Trophoblast cell (in vitro differentiated cells and primary cell): ENCODE measurements around the gene ACTL8.

ENCODE experiments used
- DNase-seq, 2 donors: peaks; one replicate each; pipeline ENCODE4 v3.0.0-alpha.2; 2016
- H2AFZ ChIP-seq: 2 replicates; pipeline ENCODE4 v1.6.1; 2013; ENCODE audit warnings: low read length, moderate library complexity, mild to moderate bottlenecking; ENCODE audit not compliant: insufficient read depth, poor library complexity
- H2AK5ac ChIP-seq: 2 replicates; pipeline ENCODE4 v1.6.1; 2013; ENCODE audit warnings: mild to moderate bottlenecking, low read length
- H2BK120ac ChIP-seq: 2 replicates; pipeline ENCODE4 v1.6.1; 2013; ENCODE audit warnings: low read length, mild to moderate bottlenecking, moderate library complexity; ENCODE audit not compliant: insufficient read depth, poor library complexity
- H2BK12ac ChIP-seq: 2 replicates; pipeline ENCODE4 v1.6.1; 2013; ENCODE audit warnings: mild to moderate bottlenecking, low read length, moderate library complexity
- H2BK5ac ChIP-seq: 2 replicates; pipeline ENCODE4 v1.6.1; 2013; ENCODE audit warnings: low read length, low read depth, moderate library complexity, mild to moderate bottlenecking; ENCODE audit not compliant: poor library complexity
- H3K14ac ChIP-seq: 2 replicates; pipeline ENCODE4 v1.6.1; 2013; ENCODE audit warnings: mild to moderate bottlenecking, low read length
- H3K18ac ChIP-seq: 2 replicates; pipeline ENCODE4 v1.6.1; 2013; ENCODE audit warnings: mild to moderate bottlenecking, low read length
- H3K23ac ChIP-seq: 2 replicates; pipeline ENCODE4 v1.6.1; 2013; ENCODE audit warnings: low read length
- H3K27ac ChIP-seq: 2 replicates; pipeline ENCODE4 v1.5.1; 2013; ENCODE audit warnings: low read depth, mild to moderate bottlenecking, inconsistent platforms, low read length, moderate library complexity
- H3K27me3 ChIP-seq: 2 replicates; pipeline ENCODE4 v1.6.1; 2013; ENCODE audit warnings: inconsistent platforms, mild to moderate bottlenecking, low read length, moderate library complexity; ENCODE audit not compliant: insufficient read depth
- H3K36me3 ChIP-seq, 2 experiments: 1 replicate in 1 of 2; 2 replicates in 1 of 2; pipeline ENCODE4 v1.6.1; 2013; ENCODE audit warnings: low read length in 2 of 2, mild to moderate bottlenecking in 2 of 2, moderate library complexity in 1 of 2; ENCODE audit not compliant: insufficient read depth in 2 of 2, control insufficient read depth in 1 of 2
- H3K4ac ChIP-seq: 2 replicates; pipeline ENCODE4 v1.6.1; 2013; ENCODE audit warnings: low read depth, mild to moderate bottlenecking, low read length, moderate library complexity
- H3K4me1 ChIP-seq, 2 experiments: 1 replicate in 1 of 2; 2 replicates in 1 of 2; pipeline ENCODE4 v1.6.1; 2013; ENCODE audit warnings: low read length in 2 of 2, mild to moderate bottlenecking in 2 of 2, moderate library complexity in 1 of 2; ENCODE audit not compliant: insufficient read depth in 2 of 2, control insufficient read depth in 1 of 2
- H3K4me2 ChIP-seq: 2 replicates; pipeline ENCODE4 v1.6.1; 2013; ENCODE audit warnings: inconsistent platforms, mild to moderate bottlenecking, low read length, moderate library complexity
- H3K4me3 ChIP-seq: 2 replicates; pipeline ENCODE4 v1.5.1; 2013; ENCODE audit warnings: mild to moderate bottlenecking, low read depth, low read length, inconsistent platforms
- H3K79me1 ChIP-seq: one replicate; pipeline ENCODE4 v1.6.1; 2013; ENCODE audit warnings: low read length
- H3K79me2 ChIP-seq: 2 replicates; pipeline ENCODE4 v1.6.1; 2013; ENCODE audit warnings: low read length, mild to moderate bottlenecking; ENCODE audit not compliant: control insufficient read depth, insufficient read depth, poor library complexity
- H3K9ac ChIP-seq: 2 replicates; pipeline ENCODE4 v1.6.1; 2013; ENCODE audit warnings: mild to moderate bottlenecking, low read length
- H3K9me3 ChIP-seq: 2 replicates; pipeline ENCODE4 v1.6.1; 2013; ENCODE audit warnings: low read depth, mild to moderate bottlenecking, control low read depth, inconsistent platforms, low read length; ENCODE audit not compliant: insufficient read depth
- H4K12ac ChIP-seq: 2 replicates; pipeline ENCODE4 v1.6.1; 2013; ENCODE audit warnings: low read depth, mild to moderate bottlenecking, low read length, moderate library complexity
- H4K8ac ChIP-seq: 2 replicates; pipeline ENCODE4 v1.6.1; 2013; ENCODE audit warnings: low read depth, mild to moderate bottlenecking, low read length, moderate library complexity
- H4K91ac ChIP-seq: one replicate; pipeline ENCODE4 v1.6.1; 2013; ENCODE audit warnings: low read depth, mild to moderate bottlenecking, low read length, moderate library complexity
- WGBS: extraction: QIAGEN DNeasy Blood & Tissue Kit; methylation state at CpG from one replicate; pipeline ENCODE4 v1.1.7; 2013; ENCODE audit warnings: missing lambda C conversion rate; ENCODE audit not compliant: insufficient read length, insufficient coverage; ENCODE audit errors: extremely low coverage; 5-methylcytosine and 5-hydroxymethylcytosine counted together

Gene ACTL8

DNA sequence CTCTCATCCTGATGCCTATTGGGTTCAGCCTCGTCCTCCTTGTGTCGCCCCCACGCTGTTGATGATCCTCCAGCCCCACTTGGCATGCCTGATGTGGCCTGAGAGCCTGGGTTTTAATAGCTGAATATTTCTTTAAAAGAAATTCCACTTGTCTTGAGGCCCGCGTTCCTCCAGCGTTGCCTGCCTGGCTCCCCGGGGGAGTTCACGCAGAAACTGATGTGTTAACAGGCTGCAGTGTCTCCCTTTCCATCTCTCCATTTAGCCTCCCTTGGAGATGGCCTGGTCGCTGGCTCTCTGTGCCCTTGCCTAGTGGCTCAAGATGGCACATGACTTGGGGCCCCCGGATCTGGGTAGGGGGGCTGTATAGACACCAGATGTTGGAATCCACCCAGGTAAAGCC, 9.5 kb downstream of the ACTL8 start:
- H2BK120ac ChIP-seq: no peak overlapping the region
- no peaks in the 10 kb centered on the region for H3K79me1 ChIP-seq
- H2AFZ ChIP-seq: no peak overlapping the region
- no peak overlapping the region for H3K14ac ChIP-seq
- no peak overlapping the region for H4K8ac ChIP-seq
- H3K36me3 ChIP-seq: no peaks in the 10 kb centered on the region
- H3K9me3 ChIP-seq: peaks cover 6% of the 10 kb centered on the region
- H3K23ac ChIP-seq: no peak overlapping the region
- no peak for DNase-seq
- H3K4me1 ChIP-seq: no peaks in the 10 kb centered on the region
- H3K4ac ChIP-seq: no peak overlapping the region
- H2AK5ac ChIP-seq: no peak overlapping the region
- no peak overlapping the region for H3K4me2 ChIP-seq
- H4K91ac ChIP-seq: no peak overlapping the region
- H3K18ac ChIP-seq: no peak overlapping the region
- no peak overlapping the region for H2BK12ac ChIP-seq
- H3K27ac ChIP-seq: no peak overlapping the region
- no peak overlapping the region for H3K9ac ChIP-seq
- no CpG with 5 or more reads among the region's 10 CpGs for whole genome bisulfite sequencing
- no peaks in the 10 kb centered on the region for H3K79me2 ChIP-seq
- no peaks in the 10 kb centered on the region for H3K27me3 ChIP-seq
- no peak overlapping the region for H2BK5ac ChIP-seq
- no peak overlapping the region for H3K4me3 ChIP-seq
- no peak overlapping the region for H4K12ac ChIP-seq

DNA sequence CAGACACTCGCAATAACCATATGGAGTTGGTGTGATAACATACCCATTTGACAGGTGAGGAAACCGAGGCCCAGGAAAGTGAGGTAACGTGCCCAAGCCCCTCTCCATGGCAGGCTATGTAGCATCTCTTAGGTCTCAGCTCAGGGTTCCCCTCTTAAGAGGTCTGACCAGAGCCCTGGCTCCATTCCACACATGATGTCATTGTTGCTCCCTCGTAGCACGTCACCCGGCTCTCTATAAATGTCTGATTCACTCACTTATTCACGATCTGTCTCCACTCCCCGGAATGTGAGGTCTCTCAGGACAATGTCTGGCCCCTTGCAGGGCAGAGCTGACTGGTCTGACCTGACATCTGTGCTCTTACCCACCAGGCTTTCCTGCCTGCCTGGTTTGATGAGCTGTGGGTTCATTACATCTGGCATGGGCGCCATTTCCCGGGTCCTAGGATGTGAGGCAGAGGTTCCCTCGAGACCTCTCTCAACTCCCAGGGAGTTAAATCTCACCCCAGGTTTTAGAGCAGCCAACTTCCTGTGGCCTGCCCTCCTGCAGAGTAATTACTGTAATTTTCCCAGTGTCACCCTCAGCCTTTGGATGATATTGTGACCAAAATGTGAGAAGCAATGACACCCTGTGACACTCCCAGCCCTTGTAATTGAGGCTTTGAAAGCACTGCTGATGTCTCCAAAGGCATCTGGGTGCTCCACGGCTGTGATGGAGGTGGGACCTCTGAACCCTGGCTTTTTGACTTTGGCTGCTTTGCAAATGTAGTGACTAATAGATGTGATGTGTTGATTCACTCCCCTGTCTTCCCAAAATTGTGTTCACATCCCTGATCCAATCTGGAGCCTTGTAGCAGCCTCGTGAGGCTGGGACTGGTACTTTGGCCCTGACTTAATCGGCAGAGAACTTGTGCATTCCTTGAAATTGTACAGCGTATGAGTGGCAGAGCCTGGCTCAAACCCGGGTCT, 10.6 kb downstream of the ACTL8 start:
- Histone ChIP-seq H3K9ac (no peak overlapping the region), H3K14ac (no peak overlapping the region), H3K79me1 (no peaks in the 10 kb centered on the region), H2BK5ac (no peak overlapping the region), H4K91ac (no peak overlapping the region), H3K23ac (no peak overlapping the region), H3K4me1 (no peaks in the 10 kb centered on the region), H2BK12ac (no peak overlapping the region), H3K36me3 (no peaks in the 10 kb centered on the region), H3K18ac (no peak overlapping the region), H3K4me2 (no peak overlapping the region), H3K4ac (no peak overlapping the region), H3K27me3 (no peaks in the 10 kb centered on the region), H2AK5ac (no peak overlapping the region), H2BK120ac (no peak overlapping the region), H3K79me2 (no peaks in the 10 kb centered on the region), H4K8ac (no peak overlapping the region), H3K9me3 (peaks cover 1% of the 10 kb centered on the region), H2AFZ (no peak overlapping the region), H3K4me3 (no peak overlapping the region), H3K27ac (no peak overlapping the region), H4K12ac (no peak overlapping the region)
- DNase-seq: peak in 1 of 2 donors; percentile 3
- no CpG with 5 or more reads among the region's 16 CpGs for WGBS

DNA sequence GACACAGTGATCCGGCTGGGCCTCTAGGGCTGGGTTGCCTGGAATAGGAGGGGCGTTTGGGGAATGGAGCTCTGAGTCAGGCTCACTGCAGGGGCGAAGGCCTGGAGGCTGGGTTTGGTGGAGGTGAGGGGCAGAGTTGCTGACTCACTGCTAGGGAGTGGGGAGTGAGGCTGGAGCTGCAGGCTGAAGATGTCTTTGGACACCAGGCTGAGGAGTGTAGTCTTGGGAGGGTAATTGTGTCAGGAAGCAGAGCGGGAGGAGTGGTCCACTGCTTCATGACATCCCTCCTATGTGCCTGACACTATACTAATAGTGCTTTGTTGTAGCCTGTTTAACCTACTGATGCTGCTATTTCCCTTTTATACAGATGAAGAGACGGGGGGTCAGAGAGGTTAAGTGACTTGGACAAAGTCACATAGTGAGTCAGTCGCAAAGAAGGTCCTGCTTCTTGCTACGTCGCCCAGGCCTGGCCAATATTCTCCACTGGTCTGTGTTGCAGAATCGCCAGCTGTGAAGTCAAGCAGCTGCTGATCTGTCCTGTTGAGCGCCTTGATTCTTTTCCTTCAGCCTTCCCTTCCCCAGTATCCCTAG, 13.6 kb downstream of the ACTL8 start:
- Histone ChIP-seq H3K14ac (no peak overlapping the region), H3K27me3 (no peaks in the 10 kb centered on the region), H4K91ac (no peak overlapping the region), H3K79me2 (no peaks in the 10 kb centered on the region), H2AFZ (no peak overlapping the region), H3K4me2 (no peak overlapping the region), H4K12ac (no peak overlapping the region), H3K27ac (no peak overlapping the region), H3K79me1 (no peaks in the 10 kb centered on the region), H3K23ac (no peak overlapping the region), H3K4ac (no peak overlapping the region), H3K4me3 (no peak overlapping the region), H2BK5ac (no peak overlapping the region), H4K8ac (no peak overlapping the region), H3K9me3 (no peaks in the 10 kb centered on the region), H2BK12ac (no peak overlapping the region), H3K4me1 (no peaks in the 10 kb centered on the region), H3K9ac (no peak overlapping the region), H3K18ac (no peak overlapping the region), H2BK120ac (no peak overlapping the region), H2AK5ac (no peak overlapping the region), H3K36me3 (no peaks in the 10 kb centered on the region)
- DNase-seq: no peak
- no CpG with 5 or more reads among the region's 10 CpGs for whole genome bisulfite sequencing

DNA sequence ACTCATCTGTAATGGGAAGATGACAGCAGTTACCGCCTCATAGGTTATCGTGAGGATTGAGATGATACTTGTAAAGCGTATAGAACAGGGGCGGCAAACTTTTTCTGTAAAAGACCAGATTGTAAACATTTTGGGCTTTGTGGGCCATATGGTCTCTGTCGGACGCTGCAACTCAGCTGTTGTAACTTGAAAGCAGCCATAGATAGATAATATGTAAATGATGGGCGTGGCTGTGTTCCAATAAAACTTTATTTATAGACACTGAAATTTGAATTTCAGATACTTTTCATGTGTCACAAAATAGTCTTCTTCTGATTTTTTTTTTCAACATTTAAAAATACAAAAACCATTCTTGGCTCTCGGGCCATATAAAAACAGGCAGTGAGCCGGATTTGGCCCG, 15.8 kb downstream of the ACTL8 start:
- H3K79me2 ChIP-seq: no peaks in the 10 kb centered on the region
- H2BK12ac ChIP-seq: no peak overlapping the region
- no peak overlapping the region for H3K4me2 ChIP-seq
- no peak overlapping the region for H2BK5ac ChIP-seq
- H3K4me3 ChIP-seq: no peak overlapping the region
- WGBS: no CpG with 5 or more reads among the region's 10 CpGs
- H3K36me3 ChIP-seq: no peaks in the 10 kb centered on the region
- no peak overlapping the region for H2BK120ac ChIP-seq
- H3K23ac ChIP-seq: no peak overlapping the region
- no peak overlapping the region for H2AFZ ChIP-seq
- no peak overlapping the region for H4K8ac ChIP-seq
- no peak for DNase-seq
- H3K4me1 ChIP-seq: no peaks in the 10 kb centered on the region
- H4K91ac ChIP-seq: no peak overlapping the region
- no peak overlapping the region for H2AK5ac ChIP-seq
- H3K27me3 ChIP-seq: no peaks in the 10 kb centered on the region
- H3K9ac ChIP-seq: no peak overlapping the region
- H4K12ac ChIP-seq: no peak overlapping the region
- H3K14ac ChIP-seq: no peak overlapping the region
- no peak overlapping the region for H3K27ac ChIP-seq
- H3K4ac ChIP-seq: no peak overlapping the region
- H3K79me1 ChIP-seq: no peaks in the 10 kb centered on the region
- H3K18ac ChIP-seq: no peak overlapping the region
- no peaks in the 10 kb centered on the region for H3K9me3 ChIP-seq
